IMR-90 (cell line): ENCODE measurements around the gene ACOXL. TPM values are rescaled to one million over a fixed set of nuclear protein-coding genes. Genes with fewer than 3 reads are reported as not detected.
A peak's percentile ranks its signal among the peaks of the same experiment; 100 is the strongest.

Experiments
- ATAC-seq: fragments of 200-7000 bp; cut with Tn5 transposase; 2 replicates; pipeline ENCODE4 v1.9.1; 2020; ENCODE audit warnings: low read depth, mild to moderate bottlenecking, moderate library complexity
- BruUV-seq: library from RNA; stranded (reverse); fragments of 400-500 nt; replicated peaks from 2 replicates; lab custom pipeline; 2021; lab: Mats Ljungman, UMichigan
- CTCF ChIA-PET: fragments of 300-600 bp; formaldehyde crosslinking; extraction: SDS; loops from one replicate; lab custom pipeline; 2021; ENCODE audit warnings: antibody characterized with exemption; lab: Yijun Ruan, JAX
- POLR2A ChIA-PET: fragments of 300-600 bp; sonication (Branson Sonifier 250); formaldehyde crosslinking; loops from one replicate; lab custom pipeline; 2022; ENCODE audit warnings: antibody characterized with exemption; ENCODE audit not compliant: unreplicated experiment; lab: Charles Lee
- DNase-seq: peaks from one replicate; pipeline ENCODE4 v3.0.0; 2013
- H2AFZ ChIP-seq: replicated peaks from 2 replicates; pipeline ENCODE3; 2013; ENCODE audit warnings: low read length, mild to moderate bottlenecking; ENCODE audit not compliant: poor library complexity
- H2AK5ac ChIP-seq: 2 replicates; pipeline ENCODE4 v1.6.1; 2013; ENCODE audit warnings: low read depth, low read length, inconsistent platforms
- H2AK9ac ChIP-seq: replicated peaks from 2 replicates; pipeline ENCODE3; 2013; ENCODE audit warnings: mild to moderate bottlenecking, low read depth, low read length, moderate library complexity; ENCODE audit not compliant: poor library complexity
- H2BK120ac ChIP-seq: 2 replicates; pipeline ENCODE4 v1.6.1; 2013; ENCODE audit warnings: low read depth, low read length, inconsistent platforms
- H2BK15ac ChIP-seq: 3 replicates; pipeline ENCODE4 v1.6.1; 2013; ENCODE audit warnings: low read depth, low read length, inconsistent platforms
- H2BK20ac ChIP-seq: 2 replicates; pipeline ENCODE4 v1.6.1; 2013; ENCODE audit warnings: low read depth, mild to moderate bottlenecking, inconsistent platforms, low read length, moderate library complexity
- H2BK5ac ChIP-seq: 2 replicates; pipeline ENCODE4 v1.6.1; 2013; ENCODE audit warnings: mild to moderate bottlenecking, low read depth, low read length, inconsistent platforms; ENCODE audit not compliant: poor library complexity, severe bottlenecking
- H3K14ac ChIP-seq: replicated peaks from 2 replicates; pipeline ENCODE4 v1.6.1; 2013; ENCODE audit warnings: low read depth, low read length, inconsistent platforms
- H3K18ac ChIP-seq: 2 replicates; pipeline ENCODE4 v1.6.1; 2013; ENCODE audit warnings: low read depth, low read length, control low read depth
- H3K23ac ChIP-seq: 2 replicates; pipeline ENCODE4 v1.6.1; 2013; ENCODE audit warnings: low read depth, low read length, inconsistent platforms
- H3K27ac ChIP-seq: 2 replicates; pipeline ENCODE4 v1.5.1; 2013; ENCODE audit warnings: mild to moderate bottlenecking, control low read depth, low read length; ENCODE audit not compliant: insufficient read depth
- H3K27me3 ChIP-seq: 2 replicates; pipeline ENCODE4 v1.6.1; 2013; ENCODE audit warnings: low read length; ENCODE audit not compliant: control insufficient read depth, insufficient read depth
- H3K36me3 ChIP-seq: 2 replicates; pipeline ENCODE4 v1.6.1; 2013; ENCODE audit warnings: low read length, mixed read lengths; ENCODE audit not compliant: control insufficient read depth, insufficient read depth
- H3K4ac ChIP-seq: 2 replicates; pipeline ENCODE4 v1.6.1; 2013; ENCODE audit warnings: low read depth, low read length, inconsistent platforms
- H3K4me1 ChIP-seq: 2 replicates; pipeline ENCODE4 v1.6.1; 2013; ENCODE audit warnings: low read length, mixed read lengths; ENCODE audit not compliant: control insufficient read depth, insufficient read depth
- H3K4me2 ChIP-seq: 2 replicates; pipeline ENCODE4 v1.6.1; 2013; ENCODE audit warnings: low read depth, mild to moderate bottlenecking, control low read depth, low read length, moderate library complexity
- H3K4me3 ChIP-seq: 2 replicates; pipeline ENCODE4 v1.5.1; 2013; ENCODE audit warnings: low read depth, mild to moderate bottlenecking, control low read depth, low read length, moderate library complexity; ENCODE audit not compliant: insufficient read depth
- H3K56ac ChIP-seq: 2 replicates; pipeline ENCODE4 v1.6.1; 2013; ENCODE audit warnings: low read length, inconsistent platforms; ENCODE audit not compliant: insufficient read depth; ENCODE audit errors: extremely low read depth
- H3K79me1 ChIP-seq, 2 experiments: 2 replicates each; pipeline ENCODE4 v1.6.1; 2013; ENCODE audit warnings: low read length in 2 of 2, inconsistent platforms in 1 of 2, low read depth in 1 of 2
- H3K9ac ChIP-seq: 2 replicates; pipeline ENCODE4 v1.6.1; 2013; ENCODE audit warnings: low read depth, low read length, control low read depth
- H3K9me1 ChIP-seq: 2 replicates; pipeline ENCODE4 v1.6.1; 2013; ENCODE audit warnings: low read length, inconsistent platforms; ENCODE audit not compliant: insufficient read depth
- H3K9me3 ChIP-seq: 2 replicates; pipeline ENCODE4 v1.6.1; 2013; ENCODE audit warnings: low read length; ENCODE audit not compliant: control insufficient read depth, insufficient read depth
- H4K20me1 ChIP-seq: 2 replicates; pipeline ENCODE4 v1.6.1; 2013; ENCODE audit warnings: low read length, inconsistent platforms; ENCODE audit not compliant: insufficient read depth
- H4K5ac ChIP-seq: 2 replicates; pipeline ENCODE4 v1.6.1; 2013; ENCODE audit warnings: mild to moderate bottlenecking, low read depth, low read length, control low read depth
- H4K8ac ChIP-seq, 2 experiments: 2 replicates each; pipeline ENCODE4 v1.6.1; 2013; ENCODE audit warnings: low read depth in 2 of 2, low read length in 2 of 2, control low read depth in 1 of 2, inconsistent platforms in 1 of 2
- H4K91ac ChIP-seq: 2 replicates; pipeline ENCODE4 v1.6.1; 2013; ENCODE audit warnings: low read depth, low read length, inconsistent platforms; ENCODE audit not compliant: insufficient read depth
- BHLHE40 ChIP-seq: fragments of 150-350 bp; IDR thresholded peaks from 2 replicates; pipeline ENCODE4 v1.6.1; 2016; ENCODE audit warnings: mild to moderate bottlenecking, low read depth, low read length
- CEBPB ChIP-seq: IDR thresholded peaks from 2 replicates; pipeline ENCODE4 v1.6.1; 2012; ENCODE audit warnings: low read depth, low read length, improper control_type of control experiment
- CHD1 ChIP-seq: IDR thresholded peaks from 2 replicates; pipeline ENCODE4 v1.6.1; 2012; ENCODE audit warnings: low read depth, low read length, improper control_type of control experiment
- CTCF ChIP-seq: conservative IDR thresholded peaks from 2 replicates; pipeline ENCODE4 v1.5.1; 2012; ENCODE audit warnings: mild to moderate bottlenecking, low read depth, low read length, improper control_type of control experiment
- ELK1 ChIP-seq: fragments of 150-350 bp; IDR thresholded peaks from 2 replicates; pipeline ENCODE4 v1.6.1; 2016; ENCODE audit warnings: low read depth, mild to moderate bottlenecking, low read length, moderate library complexity, borderline replicate concordance
- FOS ChIP-seq: fragments of 150-350 bp; IDR thresholded peaks from 2 replicates; pipeline ENCODE4 v1.6.1; 2016; ENCODE audit warnings: low read depth, low read length
- MAFK ChIP-seq: IDR thresholded peaks from 2 replicates; pipeline ENCODE4 v1.6.1; 2012; ENCODE audit warnings: low read depth, low read length, improper control_type of control experiment
- MAZ ChIP-seq: IDR thresholded peaks from 2 replicates; pipeline ENCODE4 v1.6.1; 2012; ENCODE audit warnings: low read depth, mild to moderate bottlenecking, low read length, improper control_type of control experiment, moderate library complexity, borderline replicate concordance
- MXI1 ChIP-seq: IDR thresholded peaks from 2 replicates; pipeline ENCODE4 v1.6.1; 2012; ENCODE audit warnings: low read depth, mild to moderate bottlenecking, low read length, moderate library complexity, borderline replicate concordance
- NFE2L2 ChIP-seq: fragments of 150-350 bp; IDR thresholded peaks from 2 replicates; pipeline ENCODE4 v1.6.1; 2016; ENCODE audit warnings: low read depth, mild to moderate bottlenecking, low read length
- POLR2A ChIP-seq: IDR thresholded peaks from 2 replicates; pipeline ENCODE4 v1.6.1; 2012; ENCODE audit warnings: mild to moderate bottlenecking, low read depth, low read length
- RAD21 ChIP-seq: IDR thresholded peaks from 2 replicates; pipeline ENCODE4 v1.6.1; 2012; ENCODE audit warnings: low read length, improper control_type of control experiment
- RCOR1 ChIP-seq: IDR thresholded peaks from 2 replicates; pipeline ENCODE4 v1.6.1; 2012; ENCODE audit warnings: mild to moderate bottlenecking, low read length, improper control_type of control experiment; ENCODE audit not compliant: insufficient replicate concordance
- RFX5 ChIP-seq: IDR thresholded peaks from 2 replicates; pipeline ENCODE4 v1.8.0; 2012; ENCODE audit warnings: low read depth, mild to moderate bottlenecking, low read length, moderate library complexity
- SMC3 ChIP-seq: fragments of 150-350 bp; IDR thresholded peaks from 2 replicates; pipeline ENCODE4 v1.6.1; 2016; ENCODE audit warnings: low read depth, mild to moderate bottlenecking, antibody characterized with exemption, low read length, moderate library complexity
- USF2 ChIP-seq: fragments of 150-350 bp; IDR thresholded peaks from 2 replicates; pipeline ENCODE4 v1.6.1; 2017; ENCODE audit warnings: mild to moderate bottlenecking, antibody characterized with exemption, low read length, low read depth
- WGBS, 2 experiments: methylation state at CpG; one replicate each; pipeline versions ENCODE4 v1.1.5 to v1.1.7; 2013; ENCODE audit warnings: missing lambda C conversion rate in 2 of 2; ENCODE audit not compliant: insufficient read length in 1 of 2; ENCODE audit errors: extremely low coverage in 2 of 2; 5-methylcytosine and 5-hydroxymethylcytosine counted together
- dilution Hi-C: fragments of 300-500 bp; cut with HindIII; formaldehyde crosslinking; loops from one replicate; pipeline ENCODE4 v1.14.3; 2018; ENCODE audit warnings: low sequenced_read_pairs; ENCODE audit not compliant: unreplicated experiment
- in situ Hi-C: fragments of 300-500 bp; cut with MboI; formaldehyde crosslinking; loops from 3 replicates; pipeline ENCODE4 v1.14.3; 2019; ENCODE audit warnings: low sequenced_read_pairs, inconsistent platforms, mixed read lengths
- intact Hi-C: fragments of 100-400 bp; cut with micrococcal nuclease; formaldehyde crosslinking; loops from 2 replicates; pipeline ENCODE4 v1.10.0; 2022
- polyA plus RNA-seq, 3 experiments: library from polyadenylated mRNA; depleted of rRNA; stranded (reverse); fragments of >200 nt; gene quantifications; 2 replicates each; pipeline ENCODE4 v1.2.3, GENCODE V29; 2012; ENCODE audit warnings: low replicate concordance in 1 of 3
- total RNA-seq: library from RNA; depleted of rRNA; stranded (reverse); fragments of >200 nt; gene quantifications from 2 replicates; pipeline ENCODE4 v1.2.3, GENCODE V29; 2012

The ACOXL gene
- total and polyA plus RNA-seq, 2 of the 4 experiments (the other 2 are of a cell fraction) = not detected

GRCh38 chr2:111139637-111140317 lies 407.4 kb downstream of the ACOXL start:
- Histone ChIP-seq H4K8ac (no peak overlapping the region), H3K4ac (no peak overlapping the region), H2BK15ac (no peak overlapping the region), H3K79me1 (no peaks in the 10 kb centered on the region), H3K4me2 (no peak overlapping the region), H2AK9ac (no peak overlapping the region), H3K36me3 (peaks cover 10% of the 10 kb centered on the region; the same call in 1 of the 2 replicates), H4K5ac (no peak overlapping the region), H3K9me1 (no peaks in the 10 kb centered on the region; the same call in 1 of the 2 replicates), H2AFZ (no peak overlapping the region), H2BK120ac (no peak overlapping the region), H2BK5ac (no peak overlapping the region), H3K56ac (no peak overlapping the region), H3K9me3 (no peaks in the 10 kb centered on the region), H3K4me1 (no peaks in the 10 kb centered on the region; the same call in 1 of the 2 replicates), H2AK5ac (no peak overlapping the region), H3K27me3 (no peaks in the 10 kb centered on the region; the same call in 1 of the 2 replicates), H3K14ac (no peak overlapping the region), H3K9ac (no peak overlapping the region), H3K23ac (no peak overlapping the region), H4K91ac (no peak overlapping the region), H3K4me3 (no peak overlapping the region), H3K27ac (no peak overlapping the region), H4K20me1 (peaks cover 9% of the 10 kb centered on the region; the same call in 1 of the 2 replicates), H2BK20ac (no peak overlapping the region), H3K18ac (no peak overlapping the region)
- DNase-seq (peak; percentile 29), ATAC-seq (no peak)
- dilution Hi-C loops (no loop called here), intact Hi-C loops (no loop called here), in situ Hi-C loops (no loop called here)
- POLR2A ChIA-PET = no interaction called here
- no TSS peak for BruUV-seq
- no peak for TF ChIP-seq RAD21
- TF ChIP-seq CEBPB = no peak
- no peak for TF ChIP-seq NFE2L2
- no peak for TF ChIP-seq CHD1
- no peak for TF ChIP-seq RFX5
- TF ChIP-seq RCOR1 = no peak
- TF ChIP-seq FOS = no peak
- no peak for TF ChIP-seq MAFK
- no peak for TF ChIP-seq MAZ
- no peak for TF ChIP-seq USF2
- no peak for TF ChIP-seq ELK1
- no peak for TF ChIP-seq BHLHE40
- TF ChIP-seq CTCF = no peak
- no peak for TF ChIP-seq MXI1
- TF ChIP-seq POLR2A = no peak
- no peak for TF ChIP-seq SMC3
- CTCF ChIA-PET = no interaction called here
- 63% methylated on average over 2 of the region's 12 CpGs; no CpG with 5 or more reads in 1 of the 2 experiments for WGBS, 2 experiments
